NOMO-1 treated with dmso at 0.1 percent for 144 hours (cell line): Measurements from ENCODE around the gene MACF1.
"Not testable (repeated sequence)": the region's sequence is repeated elsewhere in the genome, so short reads cannot be mapped to it uniquely, and the experiment has no call there.

Source experiments
- DNase-seq: peaks from one replicate; lab custom pipeline; 2025; ENCODE audit not compliant: unreplicated experiment; lab: John Stamatoyannopoulos, UW

The MACF1 gene

DNA sequence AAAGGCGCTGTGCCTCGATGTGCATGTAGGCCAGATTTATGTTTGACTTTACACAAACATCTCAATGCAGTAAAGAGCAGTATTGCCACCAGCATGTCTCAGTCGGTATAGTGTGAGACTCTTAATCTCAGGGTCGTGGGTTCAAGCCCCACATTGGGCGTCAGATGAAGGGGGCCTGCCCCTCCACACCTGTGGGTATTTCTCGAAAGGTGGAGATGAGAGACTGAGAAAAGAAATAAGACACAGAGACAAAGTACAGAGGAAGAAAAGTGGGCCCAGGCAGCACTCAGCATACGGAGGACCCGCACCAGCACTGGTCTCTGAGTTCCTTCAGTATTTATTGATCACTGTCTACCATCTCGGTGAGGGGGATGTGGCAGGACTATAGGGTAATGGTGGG, 299.9 kb downstream of the MACF1 start:
- not testable (repeated sequence) for DNase-seq

DNA sequence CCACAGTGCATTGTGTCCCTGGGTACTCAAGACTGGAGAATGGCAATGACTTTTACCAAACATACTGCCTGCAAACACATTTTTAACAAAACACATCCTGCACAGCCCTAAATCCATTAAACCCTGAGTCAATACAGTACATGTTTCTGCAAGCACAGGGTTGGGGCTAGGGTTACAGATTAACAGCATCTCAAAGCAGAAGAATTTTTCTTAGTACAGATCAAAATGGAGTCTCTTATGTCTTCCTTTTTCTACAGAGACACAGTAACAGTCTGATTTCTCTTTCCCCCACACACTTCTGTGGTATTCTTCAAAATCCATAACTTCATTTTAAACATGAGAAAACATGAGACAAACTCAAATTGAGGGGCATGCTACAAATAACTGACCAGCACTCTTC, 300.8 kb downstream of the MACF1 start:
- DNase-seq: no peak

DNA sequence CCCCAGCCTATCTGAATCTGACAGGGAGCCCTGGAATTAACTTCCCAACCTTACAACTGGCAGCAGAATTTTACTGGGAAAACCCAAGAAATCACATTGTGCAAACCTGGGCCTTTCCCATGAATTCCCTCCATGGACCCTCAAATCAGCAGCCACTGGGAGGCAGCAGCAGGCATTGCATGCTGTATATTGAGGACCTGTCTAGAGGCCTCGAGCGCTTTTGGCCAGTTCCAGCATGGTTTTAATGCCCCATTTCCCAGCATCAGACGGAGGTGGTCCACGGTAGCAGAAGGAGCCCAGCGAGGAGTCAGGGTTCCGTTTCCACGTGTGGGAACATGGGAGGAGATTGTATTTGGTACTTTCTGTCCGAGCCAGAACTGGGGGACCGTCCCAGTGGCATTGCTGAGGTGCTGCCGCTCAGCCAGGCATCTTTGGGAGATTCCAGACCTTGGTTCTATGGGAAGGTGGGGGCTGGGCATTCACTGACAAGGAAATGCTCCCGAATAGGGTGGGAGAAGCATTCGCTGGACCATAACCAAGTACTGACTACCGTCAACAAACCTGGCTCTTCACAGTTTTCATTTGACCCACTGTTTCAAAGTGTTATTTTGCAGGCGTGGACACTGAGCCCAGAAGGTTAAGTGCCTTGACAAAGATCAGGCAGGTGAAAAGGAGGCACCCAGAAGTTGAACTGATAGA, 302.9 kb downstream of the MACF1 start:
- DNase-seq: no peak

DNA sequence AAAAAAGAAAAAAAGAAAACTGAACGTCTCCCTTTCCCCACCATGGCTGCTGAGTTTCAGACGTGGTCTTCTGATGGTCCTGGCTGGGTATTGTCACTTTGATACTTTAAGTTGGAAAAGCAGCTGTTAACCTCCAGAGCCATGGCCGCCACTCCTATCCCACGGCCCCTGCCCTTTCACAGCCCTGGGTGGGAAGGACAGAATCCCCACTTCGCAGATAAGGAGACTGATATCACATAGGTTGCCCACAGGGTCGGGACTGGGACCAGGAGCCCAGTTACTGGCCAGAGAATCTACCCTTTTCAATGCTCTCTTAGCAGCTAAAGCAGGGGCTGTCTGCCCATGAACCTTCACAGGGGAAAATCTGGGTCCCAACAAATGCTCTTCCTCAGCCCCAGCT, 303.8 kb downstream of the MACF1 start:
- DNase-seq: no peak

DNA sequence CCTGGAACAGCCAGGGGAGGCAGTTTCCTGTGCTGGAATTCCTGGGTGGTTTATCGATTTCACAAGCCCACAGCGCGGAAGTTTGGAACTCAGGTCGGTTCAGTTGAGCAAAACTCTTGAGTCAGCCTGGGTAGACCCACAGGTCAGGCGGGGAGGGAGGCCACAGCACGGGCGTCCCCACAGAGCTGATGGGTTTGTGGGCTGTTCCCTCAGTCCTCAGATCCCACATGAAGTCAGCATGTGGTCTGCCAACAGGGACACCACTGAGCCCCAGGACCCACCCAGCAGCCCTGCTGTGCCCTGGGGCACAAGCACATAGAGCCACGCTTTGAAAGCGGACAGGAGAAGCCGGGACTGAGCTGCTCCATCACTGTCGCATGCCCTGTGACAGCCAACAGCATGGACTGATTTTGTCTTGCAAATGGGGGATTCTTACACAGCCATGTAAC, 304.4 kb downstream of the MACF1 start:
- no peak for DNase-seq

DNA sequence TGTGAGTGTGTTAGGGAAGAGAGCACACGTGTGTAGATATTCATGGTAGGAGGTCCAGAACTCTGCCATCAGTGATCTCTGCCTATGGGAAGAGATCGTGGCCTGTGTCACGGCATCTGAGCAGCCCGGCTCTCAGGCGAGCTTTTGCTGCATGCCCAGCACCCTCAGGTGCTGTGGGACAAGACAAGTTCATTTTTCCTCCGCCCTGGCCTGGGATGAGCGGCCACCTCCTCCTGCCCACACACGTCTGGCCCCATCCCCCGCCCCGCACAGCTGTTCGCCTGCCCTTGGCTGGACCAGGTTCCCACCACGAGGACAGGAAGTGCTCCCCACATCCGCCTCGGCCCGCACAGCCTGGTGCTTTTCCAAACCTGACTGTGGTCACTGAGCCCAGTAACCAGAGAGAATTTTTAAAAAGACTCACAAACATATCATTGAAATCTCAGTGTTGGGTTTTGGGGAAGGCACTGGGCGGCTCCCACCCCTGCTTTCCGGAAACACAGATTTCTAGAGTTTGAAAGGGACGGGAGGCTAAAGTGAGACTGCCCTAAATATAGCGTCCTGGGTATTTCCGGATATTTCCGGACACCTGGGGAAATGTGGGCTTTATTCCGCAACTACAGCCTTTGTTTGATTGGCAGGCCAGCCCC, 305.0 kb downstream of the MACF1 start:
- DNase-seq: no peak

DNA sequence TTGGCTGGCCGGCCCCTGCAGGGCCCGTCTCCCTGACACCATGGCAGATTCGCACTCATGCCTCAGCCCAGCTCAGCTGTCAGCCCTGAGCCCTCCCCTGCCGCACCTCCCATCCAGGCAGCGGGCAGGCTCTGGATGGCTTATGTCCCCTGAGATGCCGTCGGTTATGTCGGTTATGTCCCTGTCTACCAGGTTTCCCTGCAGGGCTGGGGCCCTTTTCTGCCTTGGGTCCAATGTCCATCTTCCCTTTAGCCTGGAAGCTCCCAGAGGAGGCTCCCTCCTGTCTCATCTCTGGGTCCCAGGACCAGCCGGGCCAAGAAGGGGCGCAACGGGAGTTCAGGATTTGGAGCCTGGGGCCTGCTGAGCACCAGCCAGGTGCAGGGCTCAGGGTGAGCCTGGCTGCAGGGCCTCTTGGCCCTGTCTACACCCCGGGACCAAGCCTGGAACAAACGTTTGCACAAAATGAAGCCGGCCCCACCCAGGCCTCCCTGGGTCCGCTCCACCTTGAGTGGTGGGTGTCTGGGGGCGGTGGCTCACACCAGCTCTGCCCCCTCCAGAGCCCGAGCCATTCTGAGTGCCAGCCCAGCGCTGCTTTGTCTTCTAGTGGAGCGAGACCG, 306.2 kb downstream of the MACF1 start:
- DNase-seq: not testable (repeated sequence)

DNA sequence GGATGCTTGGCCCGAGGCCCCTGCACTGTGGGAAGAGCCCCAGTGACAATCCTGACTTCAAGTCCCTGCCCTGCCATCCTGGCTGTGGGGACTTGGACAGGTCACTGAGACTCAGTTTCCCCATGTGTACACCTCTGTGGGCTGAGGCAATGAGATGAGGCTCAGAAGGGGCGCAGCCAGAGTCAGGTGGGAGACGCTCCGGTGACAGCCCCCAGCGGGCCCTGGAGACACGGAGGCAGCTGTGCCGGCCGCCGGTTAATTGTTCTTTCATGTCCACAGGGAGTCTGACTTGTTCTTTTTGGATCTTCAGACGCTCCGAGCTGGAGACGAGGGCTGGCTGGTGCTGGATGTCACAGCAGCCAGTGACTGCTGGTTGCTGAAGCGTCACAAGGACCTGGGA, 307.0 kb downstream of the MACF1 start:
- DNase-seq: not testable (repeated sequence)

DNA sequence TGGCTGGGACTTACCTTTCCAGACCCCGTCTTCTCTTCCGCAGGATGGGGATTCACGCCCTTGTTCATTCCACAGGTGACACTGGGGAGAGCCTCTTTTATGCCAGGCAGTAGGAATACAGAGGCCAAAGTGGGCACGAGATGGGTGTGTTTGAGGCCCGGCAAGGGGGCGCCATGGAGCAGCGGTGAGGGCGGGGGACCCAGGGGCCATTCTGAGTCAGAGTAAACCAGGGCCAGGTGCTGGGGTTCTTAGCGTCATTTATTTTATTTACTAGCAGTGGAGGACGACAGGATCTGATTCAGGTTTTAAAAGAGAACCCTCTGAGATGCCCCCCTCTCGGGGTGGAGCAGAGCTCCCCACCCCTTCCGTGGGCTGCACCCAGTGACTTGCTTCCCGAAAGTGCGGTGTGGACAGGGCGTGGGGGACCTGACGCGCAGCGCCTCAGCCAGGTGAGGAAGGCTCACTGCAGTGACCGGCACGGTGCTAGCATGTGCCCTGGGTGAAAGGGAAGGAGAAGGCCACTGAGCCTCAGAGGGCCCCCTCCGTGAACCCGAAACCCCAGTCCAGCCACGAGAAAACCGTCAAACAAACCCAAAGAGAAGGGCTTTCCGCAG, 307.8 kb downstream of the MACF1 start:
- not testable (repeated sequence) for DNase-seq

DNA sequence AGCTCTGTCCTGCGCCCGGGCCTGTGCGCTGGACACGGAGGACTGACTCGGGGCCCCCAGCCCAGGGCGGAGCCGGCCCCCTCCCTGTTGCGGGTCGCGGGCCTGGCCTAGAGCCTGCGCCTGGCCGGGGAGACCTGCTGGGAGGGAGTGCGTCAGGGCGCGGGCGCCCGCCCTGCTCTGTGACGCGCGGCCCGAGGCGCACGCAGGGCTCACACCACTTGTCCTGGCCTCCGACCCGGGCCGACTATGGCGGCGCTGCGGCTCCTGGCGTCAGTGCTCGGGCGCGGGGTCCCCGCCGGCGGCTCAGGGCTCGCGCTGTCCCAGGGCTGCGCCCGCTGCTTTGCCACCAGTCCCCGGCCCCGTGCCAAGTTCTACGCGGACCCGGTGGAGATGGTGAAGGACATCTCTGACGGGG, 310.2 kb downstream of the MACF1 start:
- DNase-seq: not testable (repeated sequence)

DNA sequence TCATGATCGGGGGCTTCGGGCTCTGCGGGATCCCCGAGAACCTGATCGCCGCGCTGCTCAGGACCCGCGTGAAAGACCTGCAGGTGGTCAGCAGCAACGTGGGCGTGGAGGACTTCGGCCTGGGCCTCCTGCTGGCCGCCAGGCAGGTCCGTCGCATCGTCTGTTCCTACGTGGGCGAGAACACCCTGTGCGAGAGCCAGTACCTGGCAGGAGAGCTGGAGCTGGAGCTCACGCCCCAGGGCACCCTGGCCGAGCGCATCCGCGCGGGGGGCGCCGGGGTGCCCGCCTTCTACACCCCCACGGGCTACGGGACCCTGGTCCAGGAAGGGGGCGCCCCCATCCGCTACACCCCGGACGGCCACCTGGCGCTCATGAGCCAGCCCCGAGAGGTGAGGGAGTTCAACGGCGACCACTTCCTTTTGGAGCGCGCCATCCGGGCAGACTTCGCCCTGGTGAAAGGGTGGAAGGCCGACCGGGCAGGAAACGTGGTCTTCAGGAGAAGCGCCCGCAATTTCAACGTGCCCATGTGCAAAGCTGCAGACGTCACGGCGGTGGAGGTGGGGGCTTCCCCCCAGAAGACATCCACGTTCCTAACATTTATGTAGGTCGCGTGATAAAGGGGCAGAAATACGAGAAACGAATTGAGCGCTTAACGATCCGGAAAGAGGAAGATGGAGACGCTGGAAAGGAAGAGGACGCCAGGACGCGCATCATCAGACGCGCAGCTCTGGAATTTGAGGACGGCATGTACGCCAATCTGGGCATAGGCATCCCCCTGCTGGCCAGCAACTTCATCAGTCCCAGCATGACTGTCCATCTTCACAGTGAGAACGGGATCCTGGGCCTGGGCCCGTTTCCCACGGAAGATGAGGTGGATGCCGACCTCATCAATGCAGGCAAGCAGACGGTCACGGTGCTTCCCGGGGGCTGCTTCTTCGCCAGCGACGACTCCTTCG, 310.9 kb downstream of the MACF1 start:
- not testable (repeated sequence) for DNase-seq

DNA sequence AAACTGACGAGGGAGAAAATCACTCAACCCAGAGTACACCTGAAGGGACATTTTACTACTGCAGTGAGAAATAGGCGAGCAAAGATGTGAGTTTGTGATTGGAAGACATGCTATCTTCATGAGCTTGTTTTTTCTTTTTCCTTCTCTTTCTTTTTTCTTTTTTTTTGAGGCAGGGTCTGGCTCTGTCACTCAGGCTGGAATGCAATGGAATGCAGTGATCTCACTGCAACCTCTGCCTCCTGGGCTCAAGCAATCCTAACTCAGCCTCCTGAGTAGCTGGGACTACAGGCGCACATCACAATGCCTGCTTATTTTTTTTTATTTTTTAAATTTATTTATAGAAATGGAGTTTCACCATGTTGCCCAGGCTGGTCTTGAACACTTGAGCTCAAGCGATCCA, 312.3 kb downstream of the MACF1 start:
- DNase-seq: not testable (repeated sequence)

DNA sequence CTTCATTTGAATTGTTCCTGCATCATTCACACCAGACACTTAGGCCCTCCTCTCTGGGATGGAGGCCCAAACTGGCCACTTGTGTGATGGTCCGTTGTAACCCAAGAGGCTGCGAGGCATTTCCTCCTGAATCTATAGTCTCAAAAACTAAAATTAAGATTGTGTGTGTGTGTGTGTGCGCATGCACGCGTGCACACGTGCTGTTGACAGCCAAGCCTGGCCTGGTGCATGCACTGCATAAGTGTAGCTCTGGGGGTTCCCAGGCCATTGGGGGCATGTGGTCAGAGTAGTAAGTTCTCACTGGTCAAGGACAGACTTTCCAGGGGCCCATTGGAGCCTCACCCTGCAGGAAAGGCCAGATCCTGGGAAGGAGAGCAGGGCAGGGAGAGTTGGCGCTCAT, 313.4 kb downstream of the MACF1 start:
- not testable (repeated sequence) for DNase-seq

DNA sequence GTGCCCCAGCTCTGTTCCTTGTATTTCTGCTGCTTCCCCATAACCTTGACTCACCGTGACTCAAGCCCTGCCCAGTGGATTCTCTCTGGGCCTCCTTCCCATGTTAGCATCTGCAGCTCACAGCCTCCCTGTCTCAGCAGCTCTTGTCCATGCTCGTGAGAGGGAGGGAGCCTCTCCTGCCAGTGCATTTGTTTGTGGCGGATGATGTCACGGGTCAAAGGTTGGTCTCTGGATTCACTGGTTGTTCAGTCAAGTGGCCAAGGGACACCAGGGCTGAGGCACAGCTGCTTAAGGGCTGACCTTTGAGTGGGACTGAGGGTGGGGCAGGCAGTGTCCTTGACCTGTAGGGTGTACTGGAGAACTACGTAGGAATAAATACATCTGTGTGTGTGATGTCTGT, 314.9 kb downstream of the MACF1 start:
- not testable (repeated sequence) for DNase-seq

DNA sequence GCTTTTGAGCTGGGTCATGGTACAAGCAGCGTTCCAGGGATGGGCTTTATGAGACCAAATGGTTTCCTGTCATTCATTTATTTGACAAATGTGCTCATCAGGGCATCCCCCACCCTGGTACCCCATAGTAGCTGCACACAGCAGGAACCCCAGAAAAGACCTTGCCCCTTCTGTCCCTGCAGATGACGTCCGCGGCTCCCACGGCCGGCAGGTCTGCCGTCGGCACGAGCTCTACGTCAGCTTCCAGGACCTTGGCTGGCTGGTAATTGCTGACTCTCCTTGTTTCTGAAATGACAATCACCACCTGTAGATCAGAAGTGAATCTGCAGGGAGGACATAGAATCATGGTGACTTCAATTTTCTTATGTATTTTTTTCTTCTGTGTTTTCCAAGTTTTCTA, 317.7 kb downstream of the MACF1 start:
- not testable (repeated sequence) for DNase-seq

DNA sequence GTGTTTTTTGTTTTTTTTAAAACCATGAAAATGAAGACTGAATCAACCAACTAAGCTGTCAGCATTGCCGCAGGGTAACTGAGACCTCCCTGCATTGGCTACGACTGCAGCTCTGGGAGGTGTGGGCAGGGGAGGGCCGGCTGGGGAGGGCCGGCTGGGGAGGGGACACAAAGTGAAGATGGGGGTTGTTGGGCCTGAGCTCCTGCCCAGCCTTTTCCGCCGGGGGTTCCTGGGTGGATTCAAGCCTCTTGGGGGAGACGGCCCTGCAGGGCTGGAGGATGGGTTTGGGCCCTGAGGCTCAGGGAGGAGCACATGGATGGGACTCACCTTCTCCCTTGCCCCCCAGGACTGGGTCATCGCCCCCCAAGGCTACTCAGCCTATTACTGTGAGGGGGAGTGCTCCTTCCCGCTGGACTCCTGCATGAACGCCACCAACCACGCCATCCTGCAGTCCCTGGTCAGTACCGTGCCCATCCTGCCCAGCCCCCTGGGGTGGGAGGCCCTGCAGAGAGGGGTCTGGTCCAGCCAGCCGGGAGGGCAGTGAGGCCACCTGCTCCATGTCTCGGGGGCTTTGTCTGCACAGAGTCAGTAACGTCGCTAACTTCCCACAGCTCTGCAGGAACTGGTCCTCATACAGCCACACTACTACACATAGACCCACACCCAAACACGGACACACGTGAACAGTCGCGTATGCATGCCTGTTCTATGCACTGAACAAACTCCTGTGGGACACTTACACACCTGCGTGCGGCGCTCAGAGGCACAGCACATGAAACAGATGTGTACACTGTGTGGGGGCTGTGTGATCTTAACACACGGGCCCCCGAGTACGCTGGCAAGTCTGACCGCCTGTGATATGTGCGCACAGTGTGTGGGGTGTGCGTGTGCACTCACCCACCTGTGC, 318.4 kb downstream of the MACF1 start:
- DNase-seq: no peak

DNA sequence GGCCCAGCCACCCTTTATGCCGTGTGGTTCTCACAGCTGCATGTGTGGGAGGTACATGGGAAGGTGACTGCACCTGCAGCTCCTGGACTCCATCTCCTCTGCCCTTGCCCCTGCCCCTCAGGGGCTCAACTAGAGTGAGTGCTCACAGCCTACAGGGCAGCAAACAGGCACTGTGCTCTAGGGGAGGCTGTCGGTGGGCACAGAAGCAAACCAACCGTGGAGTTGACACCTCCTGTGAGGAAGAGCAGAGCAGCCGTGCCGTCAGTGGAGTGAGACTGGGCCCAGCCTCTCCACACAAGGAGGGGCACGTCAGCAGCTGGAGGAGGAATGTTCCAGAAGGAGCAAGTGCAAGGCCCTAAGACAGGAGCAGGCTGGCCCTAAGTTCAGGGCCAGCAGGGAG, 319.7 kb downstream of the MACF1 start:
- DNase-seq: no peak

DNA sequence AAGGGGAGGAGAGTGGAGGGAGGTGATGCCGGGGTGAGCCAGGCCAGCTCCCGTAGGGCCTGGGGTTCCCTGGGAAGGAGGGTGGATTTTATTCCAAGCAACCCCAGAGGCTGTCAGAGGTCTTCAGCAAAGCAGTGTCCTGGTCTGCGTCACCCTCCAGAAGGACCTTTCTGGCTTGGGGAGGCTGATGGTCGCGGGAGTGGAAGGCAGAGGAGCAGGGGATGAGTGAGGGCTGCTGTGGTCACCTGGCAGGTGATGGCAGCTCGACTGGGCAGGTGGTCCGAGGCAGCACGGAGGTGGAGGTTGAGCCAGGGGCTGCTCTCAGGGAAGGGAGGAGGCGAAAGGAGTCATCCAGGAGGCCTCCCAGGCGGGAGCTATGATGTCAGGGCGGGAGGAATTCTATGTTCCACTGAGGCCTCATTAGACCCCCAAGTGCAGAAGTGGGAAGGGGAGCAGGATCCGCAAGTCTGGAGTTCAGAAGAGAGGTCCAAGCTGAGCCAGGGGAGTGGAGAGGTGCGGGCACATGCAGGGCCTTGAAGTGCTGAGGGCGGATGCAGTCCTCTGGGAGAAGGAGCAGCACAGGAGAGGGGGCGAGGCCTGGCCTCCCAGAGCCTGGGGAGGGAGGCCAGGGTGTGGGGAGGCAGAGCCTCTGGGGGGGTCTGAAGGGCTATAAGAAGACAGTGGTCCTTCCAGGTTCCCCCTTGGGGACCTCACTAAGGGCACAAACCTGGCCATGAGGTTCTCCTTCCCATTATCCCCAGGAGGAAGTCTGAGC, 320.3 kb downstream of the MACF1 start:
- DNase-seq: no peak
